ENCODE results near the gene STARD6.

GRCh38 chr18:54359233-54359632 is 1.6 kb upstream of the STARD6 start:
- TF ChIP-seq POLR2A (IDR thresholded peaks at IDR 0.05): no peak
- no peak for TF ChIP-seq CTCF (IDR thresholded peaks at IDR 0.05)
- no peak for TF ChIP-seq POLR2AphosphoS5 (IDR thresholded peaks at IDR 0.05; ENCODE audit: insufficient read depth in 1 of 2, low read depth in 1 of 2)

Measured in vagina (tissue), 2 donors.